Pons (tissue), 1 donor: ENCODE data around the gene FAM170B.

Experiments
- DNase-seq: peaks from one replicate; pipeline ENCODE4 v3.0.0-alpha.2; 2016; ENCODE audit warnings: low spot score

FAM170B gene

DNA sequence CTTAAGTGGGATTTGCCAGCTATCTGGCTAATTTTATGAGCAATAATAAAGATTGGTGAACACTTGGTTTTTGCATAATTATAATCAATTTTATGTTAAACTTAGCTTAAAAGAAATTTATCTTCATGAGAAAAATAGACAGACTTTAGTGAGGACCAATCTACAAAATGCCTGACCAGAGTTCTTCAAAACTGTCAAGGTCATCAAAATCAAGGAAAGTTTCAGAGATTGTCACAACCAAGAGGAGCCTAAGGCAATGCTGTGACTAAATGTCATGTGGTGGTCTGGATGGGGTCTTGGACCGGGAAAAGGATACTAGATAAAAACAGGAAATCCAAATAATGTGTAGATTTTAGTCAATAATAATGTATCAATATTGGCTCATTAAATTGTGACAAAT, 17.7 kb upstream of the FAM170B start:
- no peak for DNase-seq

DNA sequence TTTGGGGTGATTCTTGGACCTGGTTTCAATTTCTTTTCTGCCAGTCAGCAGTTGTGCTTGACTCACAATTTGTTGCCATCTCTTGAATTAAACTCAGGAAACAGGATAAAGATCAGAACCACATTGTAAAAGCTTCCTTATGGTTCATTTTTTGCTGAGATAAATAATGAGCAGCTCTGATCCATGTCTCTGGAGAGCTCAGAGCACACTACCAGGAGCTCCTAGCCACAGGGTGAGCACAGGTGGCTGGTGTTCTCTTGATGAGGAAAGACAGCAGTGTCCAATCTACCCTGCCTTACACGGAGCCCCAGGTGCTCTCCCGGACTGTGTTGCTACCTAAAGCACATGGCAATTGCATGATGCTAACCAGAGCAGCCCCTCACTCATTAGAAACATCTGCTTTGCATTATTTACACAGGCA, 17.2 kb upstream of the FAM170B start:
- no peak for DNase-seq

DNA sequence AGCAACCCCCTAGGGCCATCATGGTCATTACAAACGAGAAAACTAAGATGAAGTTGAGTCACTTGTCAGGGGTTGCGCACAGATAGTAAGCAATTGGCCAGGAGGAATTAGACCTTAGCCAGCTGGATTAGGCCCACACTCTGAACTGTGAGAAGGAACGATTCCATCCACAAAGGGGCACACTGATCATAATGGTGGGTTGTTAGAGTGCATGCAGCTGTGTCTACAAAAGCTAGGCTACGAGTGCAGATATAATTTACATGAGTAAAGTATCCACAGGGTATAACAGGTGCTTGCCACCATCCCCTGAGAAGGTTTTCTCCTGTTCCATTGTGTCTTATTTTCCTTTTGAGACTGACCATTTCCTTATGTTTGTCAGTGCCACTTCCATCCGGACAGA, 16.6 kb upstream of the FAM170B start:
- no peak for DNase-seq

DNA sequence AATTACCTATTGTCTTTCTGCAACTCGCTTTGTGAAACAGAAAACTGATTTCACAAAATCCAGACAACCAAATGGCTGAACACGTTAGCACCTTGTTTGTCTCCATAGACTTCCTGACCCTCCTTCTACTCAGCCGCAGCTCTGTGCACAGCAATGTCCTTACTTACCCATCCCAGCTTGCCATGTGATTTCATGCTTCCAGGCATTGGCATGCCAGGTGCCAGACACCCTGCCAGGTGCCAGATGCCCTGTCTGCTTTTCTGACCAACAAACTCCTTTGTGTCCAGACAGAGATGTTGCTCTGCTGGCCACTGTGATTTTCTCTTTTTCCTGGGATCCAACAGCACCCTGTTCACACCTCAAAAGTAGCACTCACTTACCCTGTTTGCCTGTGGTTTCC, 16.1 kb upstream of the FAM170B start:
- no peak for DNase-seq

DNA sequence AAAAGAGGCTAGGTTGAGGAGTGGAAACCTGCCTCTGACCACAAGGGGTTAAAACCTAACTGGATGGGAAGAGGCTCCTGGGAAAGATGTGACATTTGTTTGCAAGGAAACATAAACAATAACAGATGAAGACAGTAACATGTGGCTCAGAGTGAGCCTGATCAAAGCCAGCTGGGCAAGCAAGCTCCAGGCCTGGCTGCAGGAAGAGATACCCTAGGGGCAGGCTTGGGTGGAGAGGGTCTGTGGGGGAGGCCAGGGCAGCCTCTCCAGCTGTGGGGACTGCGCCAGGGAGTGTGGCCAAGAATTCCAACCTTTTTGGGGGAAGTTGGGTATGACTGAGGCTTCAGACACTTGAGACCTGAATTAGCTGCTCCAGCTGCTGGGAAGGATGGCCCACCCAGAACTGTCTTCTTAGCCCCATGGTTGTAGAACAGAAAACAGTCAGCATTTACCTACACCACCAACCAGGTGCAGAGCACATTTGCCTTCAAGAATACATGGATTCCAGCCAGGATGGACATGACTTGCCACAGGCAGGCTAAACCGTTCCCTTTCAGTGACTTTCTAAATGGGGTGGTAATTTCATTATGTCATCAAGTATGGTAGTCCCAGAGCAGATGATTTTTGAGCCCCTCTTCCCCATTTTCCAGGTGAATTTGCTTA, 10.4 kb upstream of the FAM170B start:
- DNase-seq: no peak

DNA sequence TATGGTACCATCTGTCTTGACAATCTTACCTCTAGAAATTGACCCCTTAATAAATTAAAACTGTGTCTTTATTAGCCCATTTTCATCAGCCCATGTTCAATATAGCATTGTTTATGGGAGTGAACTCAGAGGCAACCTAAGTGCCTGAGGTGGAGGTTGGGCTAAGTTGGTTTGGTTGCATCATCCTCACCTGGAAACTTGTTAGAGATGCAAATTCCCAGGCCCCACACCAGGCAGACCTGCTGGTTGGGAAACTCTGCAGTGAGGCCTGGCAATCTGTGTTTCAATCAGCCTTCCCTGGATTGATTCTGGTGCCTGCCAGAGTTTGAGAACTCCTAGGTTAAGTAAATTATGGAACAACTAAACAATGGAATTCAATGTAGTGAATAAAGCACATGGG, 9.4 kb upstream of the FAM170B start:
- DNase-seq: no peak

DNA sequence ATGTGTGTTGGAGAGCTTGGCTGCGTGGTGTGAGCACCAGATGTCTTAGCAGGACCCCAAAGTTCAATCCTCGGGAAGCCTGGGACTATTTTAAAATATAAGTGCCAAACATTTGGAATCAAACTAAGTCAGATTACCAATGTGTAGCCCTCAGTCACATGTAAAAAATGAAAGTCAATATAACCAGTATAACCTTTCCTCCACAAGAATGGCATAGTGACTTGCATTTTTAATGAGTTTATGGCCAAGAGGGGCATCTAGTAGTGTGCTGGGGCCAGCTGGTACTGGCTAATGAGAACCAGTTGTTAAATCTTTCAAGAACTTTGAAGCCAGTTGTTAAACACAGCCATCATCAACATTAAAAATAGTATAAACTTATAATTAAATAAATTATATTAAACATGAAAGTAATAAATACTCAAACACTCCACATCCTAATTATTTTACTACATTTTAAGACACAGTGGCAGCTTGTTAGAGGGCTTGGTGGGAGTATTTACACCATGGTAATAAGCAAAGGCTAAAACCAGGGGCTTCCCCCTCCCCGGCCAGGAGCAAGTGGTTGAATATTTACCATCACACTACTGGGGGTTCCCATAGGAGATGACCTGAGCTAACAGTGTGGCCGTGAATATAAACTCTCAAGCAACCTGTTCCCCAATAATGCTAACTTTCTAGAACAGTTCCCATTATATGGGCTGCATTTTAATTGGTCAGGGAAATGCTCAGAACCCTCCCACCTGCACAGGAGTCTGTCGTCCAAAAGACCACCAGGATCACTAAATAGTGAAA, 7.9 kb upstream of the FAM170B start:
- DNase-seq: no peak

DNA sequence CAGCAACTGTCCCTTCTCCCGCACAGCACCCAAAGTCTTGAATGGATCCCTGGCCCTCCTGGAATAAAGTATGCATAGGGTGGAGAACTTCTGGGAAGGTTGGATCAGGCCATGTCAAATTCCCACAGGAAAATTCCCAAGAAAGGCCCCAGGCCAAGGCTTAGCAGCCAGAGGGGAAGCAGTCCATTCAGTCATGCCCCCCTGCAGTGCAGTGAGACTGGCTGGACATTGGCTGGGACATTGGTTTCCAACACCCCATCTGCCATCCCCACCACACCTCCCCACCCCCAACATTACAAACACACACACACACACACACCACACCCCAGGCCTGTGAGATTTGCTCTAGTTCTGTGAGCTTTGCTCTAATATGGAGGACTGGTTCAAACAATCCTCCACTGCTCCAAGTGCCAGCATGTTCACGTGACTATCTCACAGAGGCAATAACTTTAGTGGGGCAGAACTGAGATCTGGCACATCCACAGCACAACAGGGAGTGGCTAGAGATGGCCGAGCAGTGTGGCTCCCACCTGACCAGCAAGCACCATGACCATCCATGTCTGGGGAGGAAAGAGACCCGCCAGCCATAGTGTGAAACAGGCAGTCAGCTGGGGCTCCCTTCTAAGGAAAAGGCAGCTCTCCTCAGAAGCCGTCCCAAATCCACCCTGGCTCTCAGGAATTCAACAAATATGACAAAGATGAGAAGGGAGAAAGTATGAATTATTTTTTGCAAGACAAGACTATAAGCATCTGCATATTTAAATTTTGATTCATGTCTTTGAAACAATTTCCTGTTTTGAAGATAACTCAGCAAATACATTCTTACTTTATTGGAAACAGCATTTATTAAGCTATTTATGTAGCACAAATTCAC, 6.7 kb upstream of the FAM170B start:
- no peak for DNase-seq

DNA sequence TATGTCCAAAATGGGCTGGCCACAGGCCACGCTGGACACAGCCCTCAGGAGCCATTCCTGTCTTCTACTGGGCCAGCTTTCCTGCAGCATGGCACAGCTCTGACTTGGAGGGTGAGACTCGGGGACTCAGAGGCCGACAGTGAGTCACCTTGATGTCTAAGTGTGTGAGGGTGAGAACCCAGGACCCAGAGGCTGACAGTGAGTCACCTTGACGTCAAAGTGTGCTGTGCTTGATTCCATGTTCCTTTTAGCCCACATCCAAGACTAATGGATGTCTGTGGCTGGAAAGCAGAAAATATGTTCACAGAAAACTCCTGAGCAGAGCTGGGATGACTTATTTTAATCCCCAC, 6.0 kb upstream of the FAM170B start:
- no peak for DNase-seq

DNA sequence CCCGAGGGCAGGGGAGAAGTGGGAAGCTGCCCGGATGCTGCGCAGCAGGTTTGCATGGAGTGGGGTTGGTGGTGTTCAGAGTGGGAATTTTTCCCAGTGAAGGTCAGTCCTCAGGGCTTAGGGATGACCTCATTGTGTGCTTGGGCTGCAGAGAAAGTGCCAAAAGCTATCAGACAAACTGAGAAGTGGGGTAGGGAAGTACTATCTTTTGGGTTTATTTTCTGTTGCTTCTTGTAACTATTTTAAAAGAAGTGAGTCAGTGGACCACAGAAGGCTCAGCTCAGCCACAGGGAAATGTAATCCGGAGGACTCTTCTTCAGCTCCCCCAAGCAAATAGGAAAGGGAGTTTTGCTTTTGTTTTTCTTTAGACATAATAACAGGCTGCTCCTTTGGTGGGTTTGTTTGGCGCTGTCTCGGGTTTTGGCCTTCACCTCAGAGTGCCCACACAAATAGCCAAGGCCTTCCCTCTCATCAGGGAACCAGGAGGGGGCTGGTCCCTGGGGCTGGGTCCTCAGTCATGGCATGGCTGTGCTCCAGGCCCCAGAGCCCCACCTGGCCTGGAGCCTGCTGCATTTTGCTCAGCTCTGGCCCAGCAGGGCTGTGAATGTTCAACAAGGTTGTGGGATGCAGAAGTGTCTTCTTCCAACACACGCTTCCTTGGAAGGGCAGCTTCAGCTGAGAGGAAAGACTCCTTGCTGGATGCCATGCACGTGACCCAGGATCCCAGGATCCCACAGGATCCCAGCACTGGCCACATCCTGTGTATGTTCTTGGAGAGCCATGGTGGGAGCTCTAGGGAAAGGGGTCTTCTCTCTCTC, 5.4 kb upstream of the FAM170B start:
- DNase-seq: no peak

DNA sequence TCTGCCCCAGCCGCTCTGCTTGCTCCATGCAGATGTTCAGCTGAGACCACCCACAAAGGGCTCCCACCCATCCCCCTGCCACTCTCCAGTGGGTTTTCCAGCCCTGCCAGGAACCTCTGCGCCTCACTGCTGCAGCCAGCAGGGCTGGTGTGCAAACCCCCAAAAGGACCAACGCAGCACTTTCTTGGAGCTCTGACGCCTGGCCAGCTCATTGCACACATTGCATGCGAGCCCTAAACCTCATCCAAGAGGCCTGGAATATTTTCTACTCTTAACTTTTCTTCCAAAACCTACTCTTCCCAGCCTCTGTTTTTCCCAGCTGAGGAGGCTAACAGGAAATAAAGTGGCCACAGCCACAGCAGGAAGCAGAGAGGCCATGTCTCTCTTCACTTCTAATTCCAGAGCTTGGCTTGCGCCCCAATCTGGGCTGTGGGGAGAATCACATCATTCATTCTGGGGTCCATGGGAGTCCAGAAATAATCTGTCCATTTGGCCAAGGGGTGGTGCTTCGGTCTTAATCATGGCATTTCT, 4.6 kb upstream of the FAM170B start:
- DNase-seq: no peak

DNA sequence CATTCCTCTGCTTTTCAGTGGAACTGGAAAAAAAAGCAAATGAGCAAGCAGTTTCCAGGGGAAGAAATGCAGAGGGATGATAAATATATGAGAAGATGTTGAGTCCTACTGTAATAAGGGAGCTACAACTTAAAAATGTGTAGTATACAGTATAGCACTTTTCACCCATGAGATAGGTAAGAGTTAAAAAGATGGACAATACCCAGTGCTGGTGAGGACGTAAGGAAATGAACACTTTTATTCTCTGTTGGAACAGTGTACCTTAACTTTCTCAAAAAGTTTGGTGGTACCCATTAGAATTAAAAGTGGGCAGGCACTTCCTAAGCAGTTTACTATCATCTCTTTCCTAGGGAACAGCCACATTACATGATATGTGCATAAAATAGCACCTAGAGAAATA, 2.7 kb upstream of the FAM170B start:
- no peak for DNase-seq

DNA sequence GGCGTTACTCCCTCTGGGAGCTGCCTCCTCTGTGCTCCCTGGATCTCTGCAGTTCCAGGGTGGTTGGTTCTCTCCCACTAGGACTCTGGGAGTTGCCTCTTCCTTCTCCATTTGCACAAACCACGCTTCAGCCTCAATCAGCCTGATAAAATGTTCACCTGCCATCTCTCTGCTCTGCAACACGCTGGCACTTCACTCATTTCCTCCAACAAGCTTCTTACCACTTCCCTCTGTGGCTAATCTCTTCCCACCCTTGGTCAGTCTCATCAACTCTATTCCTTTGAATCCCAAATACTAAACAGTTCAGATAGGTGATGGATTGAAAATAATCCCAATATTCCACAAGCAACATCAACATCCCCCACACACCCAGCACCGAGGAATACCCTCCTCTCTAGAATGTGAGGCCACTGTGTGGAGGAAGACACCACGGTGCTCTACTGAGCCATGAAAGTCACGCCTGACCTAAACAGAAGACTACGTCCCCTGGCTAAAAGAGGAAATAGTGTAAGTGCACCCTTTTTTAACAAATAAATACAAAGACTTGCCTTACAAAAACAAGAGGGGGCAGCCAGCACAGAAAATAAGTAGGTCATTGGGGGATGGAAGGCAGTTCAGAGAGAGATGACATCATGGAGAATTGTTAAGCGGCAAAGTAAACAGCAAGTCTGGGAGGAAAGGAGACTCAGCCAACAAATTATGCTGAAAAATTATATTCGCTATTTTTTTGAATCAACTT, 1.9 kb upstream of the FAM170B start:
- no peak for DNase-seq

DNA sequence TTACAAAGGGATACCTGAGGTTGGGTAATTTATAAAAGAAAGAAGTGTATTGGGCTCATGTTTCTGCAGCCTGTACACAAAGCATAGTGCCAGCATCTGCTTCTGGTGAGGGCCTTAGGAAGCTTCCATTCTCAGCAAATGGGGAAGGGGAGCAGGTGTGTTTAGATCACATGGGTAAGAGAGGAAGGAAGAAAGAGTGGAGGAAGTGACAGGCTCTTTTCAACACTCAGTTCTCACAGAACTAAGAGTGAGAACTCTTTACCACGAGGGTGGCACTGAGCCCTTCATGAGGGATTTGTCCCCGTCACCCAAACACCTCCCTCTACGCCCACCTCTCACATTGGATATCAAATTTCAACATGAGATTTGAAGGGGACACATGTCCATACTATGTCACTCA, 506 bp upstream of the FAM170B start:
- DNase-seq: no peak

DNA sequence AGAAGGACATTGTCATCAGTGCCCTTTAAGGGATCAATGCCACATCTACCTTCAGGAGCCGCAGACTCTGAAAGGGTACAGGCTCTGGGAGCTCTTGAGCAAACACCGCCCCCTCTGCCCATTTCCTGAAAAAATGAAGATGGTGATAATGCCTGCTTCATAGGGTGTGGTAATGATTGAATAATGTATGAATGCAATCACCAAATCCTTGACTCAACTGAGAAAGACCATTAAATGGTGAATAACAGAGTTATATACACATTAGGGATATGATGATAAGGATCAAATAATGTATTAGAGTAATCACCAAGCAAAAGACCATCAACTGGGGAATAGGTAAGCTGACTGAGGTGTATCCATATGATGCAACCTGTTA, 1.5 kb downstream of the FAM170B start:
- DNase-seq: no peak

DNA sequence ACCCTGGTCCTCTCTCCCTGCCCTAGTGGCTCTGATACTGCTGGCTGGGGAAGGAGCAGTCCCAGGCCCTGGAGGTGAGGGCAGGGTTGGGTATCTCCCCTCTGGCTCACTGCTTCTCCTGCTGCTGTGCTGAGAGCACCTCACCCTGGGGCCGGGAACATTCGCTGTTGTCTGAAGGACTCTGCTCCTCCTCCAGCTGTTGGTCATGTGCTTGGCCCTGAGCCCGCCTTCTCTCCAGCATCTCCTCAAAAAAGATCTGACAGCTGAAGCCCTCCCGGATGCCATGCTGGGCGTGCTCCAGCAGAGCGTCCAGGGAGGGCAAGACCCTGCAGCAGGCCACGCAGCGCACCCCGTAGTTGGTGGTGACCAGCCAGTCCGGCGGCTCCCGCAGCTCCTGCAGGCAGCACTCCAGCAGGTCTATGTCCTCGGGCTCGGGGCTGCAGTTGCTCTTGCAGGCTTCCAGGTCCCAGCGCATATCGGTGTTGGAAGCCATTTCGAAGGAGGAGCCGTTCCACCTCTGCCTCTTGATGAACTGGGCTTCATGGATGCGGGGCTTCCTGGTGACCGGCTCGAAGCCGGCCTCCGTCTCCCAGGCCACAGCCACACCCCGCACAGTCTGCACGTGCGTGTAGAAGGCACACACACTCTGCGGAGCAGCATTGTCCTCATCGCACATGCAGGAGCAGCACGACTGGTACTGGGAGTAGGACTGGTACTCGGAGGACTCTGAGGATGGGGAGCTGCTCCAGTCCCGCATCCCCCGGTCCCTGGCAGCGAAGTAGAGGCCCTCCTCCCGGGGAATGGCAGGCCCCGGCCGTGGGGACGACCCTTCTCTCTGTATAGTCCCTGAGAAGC, 2.1 kb downstream of the FAM170B start:
- DNase-seq: no peak

DNA sequence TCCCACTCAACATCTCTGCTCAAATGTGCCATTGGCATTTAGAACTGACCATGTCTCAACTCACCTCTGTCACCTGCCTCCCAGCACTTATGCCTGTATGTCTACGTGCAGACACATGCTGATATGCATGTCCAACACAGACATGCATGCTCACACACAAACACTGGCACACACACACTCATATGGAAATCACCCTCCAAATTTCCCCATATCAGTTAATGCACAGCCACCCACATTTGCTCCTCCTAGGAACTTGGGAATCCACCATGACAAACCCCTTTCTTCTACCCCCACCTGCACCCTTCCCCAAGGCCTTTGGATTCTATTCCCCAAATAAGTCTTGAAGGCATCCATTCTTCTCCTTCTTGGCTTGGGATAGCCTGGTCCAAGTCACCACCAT, 4.4 kb downstream of the FAM170B start:
- DNase-seq: no peak

DNA sequence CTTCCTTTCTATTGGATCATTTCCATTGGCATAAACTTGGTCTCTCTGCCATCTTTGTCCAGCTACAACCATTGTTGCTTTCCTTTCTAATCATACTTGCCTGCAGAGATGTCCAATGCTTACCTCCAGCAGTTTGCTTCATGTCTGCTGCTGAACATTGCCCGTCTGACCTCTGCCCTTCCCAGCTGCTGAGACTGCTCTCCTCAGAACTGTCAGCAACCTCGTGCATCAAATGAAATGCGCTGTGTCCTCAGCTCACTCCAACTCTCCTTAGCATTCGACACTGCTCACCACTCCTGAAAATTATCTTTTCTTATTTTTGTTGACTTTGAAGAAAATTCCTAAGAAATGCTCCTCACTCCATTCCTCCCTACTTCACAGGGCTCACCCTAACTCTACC, 5.0 kb downstream of the FAM170B start:
- DNase-seq: no peak

DNA sequence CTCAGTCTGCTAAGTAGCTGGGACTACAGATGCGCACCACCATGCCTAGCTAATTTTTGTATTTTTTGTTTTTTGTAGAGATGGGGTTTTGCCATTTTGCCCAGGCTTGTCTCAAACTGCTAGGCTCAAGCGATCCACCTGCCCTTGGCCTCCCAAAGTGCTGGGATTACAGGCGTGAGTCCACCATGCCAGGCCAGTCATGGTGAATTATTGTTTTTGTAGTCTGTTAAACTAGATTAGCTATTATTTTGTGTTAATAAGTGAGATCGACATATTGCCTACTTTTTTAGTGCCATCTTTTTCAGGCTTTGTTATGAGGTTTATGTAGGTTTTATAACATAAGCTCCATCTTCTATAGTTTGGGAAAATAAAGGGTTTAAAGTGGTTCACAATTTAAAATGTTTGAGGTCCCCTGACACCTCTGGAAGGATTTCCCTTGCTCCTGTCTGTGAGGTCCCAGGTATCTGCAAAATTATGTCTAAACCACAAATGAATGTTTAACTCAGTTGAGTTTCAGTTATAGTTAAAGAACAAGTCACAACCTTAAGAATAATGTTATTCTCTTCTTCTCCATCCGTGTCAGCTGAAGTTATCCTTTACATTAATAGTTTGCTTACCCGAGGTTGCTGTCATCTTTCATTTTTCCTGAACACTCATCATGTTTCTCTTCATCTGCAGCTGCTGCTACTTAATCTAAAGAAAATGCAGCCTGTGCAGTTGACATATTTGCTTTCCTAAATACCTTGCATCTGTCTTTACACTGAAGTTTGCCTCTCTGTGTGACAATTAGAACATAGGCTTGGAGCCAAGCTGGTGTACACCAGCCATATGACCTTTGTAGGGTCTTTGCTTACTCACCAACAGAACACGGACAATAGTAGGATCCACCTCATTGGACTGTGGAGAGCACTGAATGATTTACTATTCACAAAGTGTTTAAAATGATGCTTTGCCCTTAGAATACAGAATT, 9.6 kb downstream of the FAM170B start:
- no peak for DNase-seq
